SK-N-SH (cell line): ENCODE results near the gene HOXC4.
"Not testable (repeated sequence)": the region's sequence is repeated elsewhere in the genome, so short reads cannot be mapped to it uniquely, and the experiment has no call there.

Experiments
- CTCF ChIP-seq: fragments of 200-600 bp; sonication (generic); IDR thresholded peaks from 2 replicates; pipeline ENCODE4 v1.6.1; 2017; ENCODE audit warnings: antibody characterized with exemption, mild to moderate bottlenecking, moderate library complexity
- EP300 ChIP-seq, 2 experiments: IDR thresholded peaks; 2 replicates each; pipeline versions ENCODE4 v1.4.0 to v1.6.1; 2012; ENCODE audit warnings: borderline replicate concordance in 1 of 2, low read depth in 1 of 2, low read length in 1 of 2
- JUND ChIP-seq: IDR thresholded peaks from 2 replicates; pipeline ENCODE4 v1.4.0; 2012
- RAD21 ChIP-seq: IDR thresholded peaks from 2 replicates; pipeline ENCODE4 v1.6.1; 2012; ENCODE audit warnings: mild to moderate bottlenecking, low read length
- REST ChIP-seq: IDR thresholded peaks from 2 replicates; pipeline ENCODE4 v1.6.1; 2012; ENCODE audit warnings: mild to moderate bottlenecking, low read depth, low read length, moderate library complexity

DNA sequence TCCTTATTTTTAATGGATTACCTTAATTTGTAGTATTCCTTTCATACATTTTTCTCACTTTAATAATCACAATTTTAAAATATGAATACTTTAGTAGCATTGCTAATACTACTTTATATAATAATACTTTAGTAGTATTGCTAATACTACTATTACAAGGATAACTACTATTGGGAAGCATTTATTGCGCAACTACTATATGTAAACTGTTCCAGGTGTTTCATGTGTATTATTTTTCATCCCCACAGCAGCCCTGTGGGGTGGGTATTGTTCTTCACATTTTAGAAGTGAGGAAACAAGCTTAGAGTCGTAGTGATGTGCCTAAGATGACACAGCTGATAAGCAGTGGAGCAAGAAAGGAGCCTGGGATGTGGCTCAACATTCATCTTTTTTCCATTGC is 45.0 kb downstream of the HOXC4 start:
- not testable (repeated sequence) for TF ChIP-seq REST; JUND; EP300 (IDR thresholded peaks at IDR 0.05; ENCODE audit: borderline replicate concordance in 1 of 2, low read depth in 1 of 2, low read length in 1 of 2); CTCF; RAD21
